SJSA1 (cell line): Measurements from ENCODE around the gene MAPRE2. TPM values are rescaled to one million over a fixed set of nuclear protein-coding genes. Genes with fewer than 3 reads are reported as not detected.
A peak's percentile ranks its signal among the peaks of the same experiment; 100 is the strongest.

Experiments
- DNase-seq, 2 experiments: peaks; one replicate each; pipeline ENCODE4 v3.0.0-alpha.2; 2015 to 2020; ENCODE audit warnings: low spot score in 2 of 2, low read depth in 1 of 2
- H3K27ac ChIP-seq: fragments of 250-450 bp; sonication (Bioruptor Pico); 2 replicates; pipeline ENCODE4 v1.5.1; 2020; ENCODE audit warnings: mild to moderate bottlenecking, moderate library complexity
- H3K27me3 ChIP-seq: fragments of 250-450 bp; sonication (Bioruptor Pico); replicated peaks from 2 replicates; pipeline ENCODE4 v1.5.1; 2020; ENCODE audit warnings: mild to moderate bottlenecking, moderate library complexity
- H3K36me3 ChIP-seq: fragments of 250-450 bp; sonication (Bioruptor Pico); 2 replicates; pipeline ENCODE4 v1.5.1; 2020; ENCODE audit warnings: mild to moderate bottlenecking
- H3K4me1 ChIP-seq: fragments of 250-450 bp; sonication (Bioruptor Pico); replicated peaks from 2 replicates; pipeline ENCODE4 v1.6.1; 2021; ENCODE audit warnings: mild to moderate bottlenecking
- H3K4me3 ChIP-seq: fragments of 250-450 bp; sonication (Bioruptor Pico); 2 replicates; pipeline ENCODE4 v1.5.1; 2020; ENCODE audit warnings: mild to moderate bottlenecking
- H3K9me3 ChIP-seq: fragments of 250-450 bp; sonication (Bioruptor Pico); replicated peaks from 2 replicates; pipeline ENCODE4 v1.5.1; 2020; ENCODE audit warnings: mild to moderate bottlenecking
- total RNA-seq: library from RNA; depleted of rRNA; stranded (reverse); fragments of >200 nt; shearing (Covaris generic); gene quantifications from 2 replicates; pipeline ENCODE4 v1.2.3, GENCODE V29; 2014; rRNA removed

Gene MAPRE2
- total RNA-seq, result 30.1 and 34.4 TPM in 2 replicates

DNA sequence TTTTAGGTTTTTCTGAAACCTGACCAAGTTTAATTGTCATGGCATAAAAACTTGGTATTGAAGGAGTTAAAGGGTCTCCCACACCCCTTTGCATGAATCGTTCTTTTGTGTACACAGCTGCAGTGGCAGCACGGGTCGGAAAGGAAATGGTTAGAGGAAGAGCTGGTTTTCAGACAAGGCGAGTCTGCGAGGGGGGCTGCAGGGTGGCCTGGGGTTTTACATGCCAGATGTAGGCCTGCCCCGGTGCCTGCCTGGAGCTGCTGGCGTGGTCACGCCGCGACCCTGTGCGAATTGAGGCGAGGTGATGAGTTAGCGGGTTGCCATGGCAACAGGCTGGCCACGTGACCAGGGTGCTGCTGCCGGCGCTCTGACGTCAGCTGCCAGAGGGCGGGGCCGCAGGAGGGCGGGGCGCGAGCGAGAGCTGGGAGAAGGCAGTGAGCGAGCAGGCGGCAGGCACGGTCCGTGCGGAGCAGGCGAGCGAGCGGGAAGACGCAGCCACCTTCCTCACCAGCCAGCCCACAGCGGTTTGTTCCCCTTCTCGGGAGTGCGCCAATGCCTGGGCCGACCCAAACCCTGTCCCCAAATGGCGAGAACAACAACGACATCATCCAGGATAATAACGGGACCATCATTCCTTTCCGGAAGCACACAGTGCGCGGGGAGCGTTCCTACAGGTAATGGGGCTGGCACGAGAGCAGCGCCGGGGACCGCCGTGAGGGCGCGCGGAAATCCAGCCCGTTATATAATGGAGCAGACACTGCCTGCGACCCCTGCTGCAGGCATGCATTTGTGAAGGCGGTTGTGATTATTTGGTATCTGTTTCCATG is at the start of gene MAPRE2:
Gene MAPRE2, plus strand, starts transcription at position 426 of the 827 bp plus-strand sequence. Its CDS starts 127 bp downstream, at position 553.
- H3K4me1 ChIP-seq, result peaks cover 29% of the 10 kb centered on the region
- H3K27ac ChIP-seq, result peak within 1 kb of the TSS; percentile 54
- DNase-seq, result peak; percentile 92 to 98
- no peaks in the 10 kb centered on the region for H3K27me3 ChIP-seq
- H3K36me3 ChIP-seq, result no peaks in the 10 kb centered on the region
- H3K9me3 ChIP-seq, result no peaks in the 10 kb centered on the region
- peak within 1 kb of the TSS; percentile 68 for H3K4me3 ChIP-seq

DNA sequence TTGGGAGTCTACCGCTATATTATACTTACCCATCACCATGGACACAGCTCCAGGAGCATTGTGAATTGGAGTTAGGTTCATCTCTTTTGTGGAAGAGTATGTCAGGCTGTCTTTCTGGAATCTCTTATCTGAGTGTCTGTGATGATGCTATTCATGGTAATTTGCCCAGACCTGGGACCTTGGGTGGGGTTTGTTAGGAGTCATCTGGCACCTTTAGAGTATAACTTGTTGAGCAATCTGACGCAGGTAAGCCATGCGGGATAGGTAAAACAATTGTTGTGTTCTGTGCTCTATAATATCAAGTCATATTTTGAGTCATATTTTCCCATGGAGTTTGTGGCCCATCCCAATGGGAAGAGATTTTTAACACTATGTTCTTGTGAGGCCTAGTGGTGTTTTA is 49.7 kb upstream of the MAPRE2 start:
- DNase-seq, result no peak
- no peak overlapping the region for H3K4me3 ChIP-seq
- H3K27ac ChIP-seq, result no peak overlapping the region
- no peaks in the 10 kb centered on the region for H3K4me1 ChIP-seq
- H3K36me3 ChIP-seq, result no peaks in the 10 kb centered on the region
- no peaks in the 10 kb centered on the region for H3K9me3 ChIP-seq
- H3K27me3 ChIP-seq, result no peaks in the 10 kb centered on the region

- Histone ChIP-seq H3K27me3 (no peaks in the 10 kb centered on the region), H3K36me3 (no peaks in the 10 kb centered on the region), H3K4me1 (no peaks in the 10 kb centered on the region), H3K9me3 (no peaks in the 10 kb centered on the region), H3K4me3 (no peak overlapping the region), H3K27ac (no peak overlapping the region)
- no peak for DNase-seq
Observed at GRCh38 chr18:34993289-34993688, 47.9 kb upstream of the MAPRE2 start.

GRCh38 chr18:34995746-34996145 is 45.5 kb upstream of the MAPRE2 start:
- DNase-seq, result no peak
- Histone ChIP-seq H3K36me3 (no peaks in the 10 kb centered on the region), H3K27me3 (no peaks in the 10 kb centered on the region), H3K4me1 (no peaks in the 10 kb centered on the region), H3K9me3 (no peaks in the 10 kb centered on the region), H3K27ac (no peak overlapping the region), H3K4me3 (no peak overlapping the region)

DNA sequence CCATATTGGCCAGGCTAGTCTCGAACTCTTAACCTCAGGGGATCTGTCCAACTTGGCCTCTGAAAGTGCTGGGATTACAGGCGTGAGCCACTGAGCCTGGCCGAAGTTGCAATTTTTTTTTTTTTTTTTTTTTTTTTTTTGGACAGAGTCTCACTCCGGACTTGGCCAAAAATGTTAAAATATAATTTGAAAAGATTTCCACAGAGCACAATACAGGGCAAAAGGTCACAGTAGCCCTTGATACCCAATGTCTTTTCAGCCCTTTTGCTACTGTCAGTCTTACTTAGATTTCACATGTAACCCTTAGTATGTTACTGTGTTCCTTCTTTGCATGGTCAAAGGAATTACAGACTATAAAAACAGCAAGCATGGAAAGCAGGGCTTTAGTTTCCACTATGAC is 42.6 kb upstream of the MAPRE2 start:
- H3K4me1 ChIP-seq, result no peaks in the 10 kb centered on the region
- DNase-seq, result no peak
- H3K4me3 ChIP-seq, result no peak overlapping the region
- H3K27ac ChIP-seq, result no peak overlapping the region
- H3K36me3 ChIP-seq, result no peaks in the 10 kb centered on the region
- H3K9me3 ChIP-seq, result no peaks in the 10 kb centered on the region
- H3K27me3 ChIP-seq, result no peaks in the 10 kb centered on the region

DNA sequence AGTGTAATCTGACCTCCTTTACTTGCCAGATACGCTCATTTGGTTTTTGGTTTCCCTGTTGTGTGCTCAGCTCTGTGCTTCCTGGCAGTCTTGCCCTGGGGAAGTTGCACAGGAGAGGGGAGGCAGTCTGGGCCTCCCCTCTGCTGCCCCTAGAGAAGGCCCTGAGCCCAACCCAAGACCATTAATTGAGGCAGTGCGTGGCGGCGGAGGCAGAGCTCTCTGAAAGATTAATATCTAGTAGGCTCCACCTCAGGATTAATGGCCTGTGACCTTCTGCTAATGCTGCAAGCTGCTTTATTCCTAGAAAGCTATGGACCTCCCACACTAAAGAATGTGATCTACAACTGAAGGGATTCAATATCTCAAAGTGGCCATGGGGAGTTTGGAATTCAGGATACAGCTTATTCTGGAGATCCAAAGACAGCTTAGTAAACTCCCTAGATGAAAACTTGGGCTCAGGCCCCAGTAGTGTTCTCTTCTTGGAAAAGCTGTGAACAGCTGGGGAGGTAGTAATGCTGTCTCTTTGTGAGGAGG is 41.4 kb upstream of the MAPRE2 start:
- H3K4me3 ChIP-seq, result no peak overlapping the region
- H3K27ac ChIP-seq, result no peak overlapping the region
- no peaks in the 10 kb centered on the region for H3K36me3 ChIP-seq
- no peaks in the 10 kb centered on the region for H3K4me1 ChIP-seq
- H3K9me3 ChIP-seq, result no peaks in the 10 kb centered on the region
- DNase-seq, result no peak
- H3K27me3 ChIP-seq, result no peaks in the 10 kb centered on the region

DNA sequence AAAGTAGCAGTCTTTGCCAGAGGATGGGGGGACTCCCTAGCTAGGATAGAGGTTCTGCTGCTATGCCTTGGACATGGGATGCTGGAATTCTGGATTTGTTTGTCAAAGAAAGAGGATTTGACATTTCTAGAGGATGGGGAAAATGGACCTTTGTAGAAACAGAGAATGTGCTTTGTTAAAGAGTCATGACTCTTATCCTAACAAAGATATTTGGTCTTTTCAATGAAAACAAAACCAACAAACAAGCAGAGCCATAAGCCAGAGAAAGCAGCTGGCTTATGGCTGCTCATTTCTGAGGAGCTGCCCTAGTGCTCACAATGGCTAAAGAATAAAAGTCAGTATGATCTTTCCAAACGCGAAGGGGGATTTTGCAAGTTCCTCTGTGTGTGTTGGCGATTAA is 40.8 kb upstream of the MAPRE2 start:
- Histone ChIP-seq H3K27me3 (no peaks in the 10 kb centered on the region), H3K9me3 (no peaks in the 10 kb centered on the region), H3K4me3 (no peak overlapping the region), H3K4me1 (no peaks in the 10 kb centered on the region), H3K36me3 (no peaks in the 10 kb centered on the region), H3K27ac (no peak overlapping the region)
- no peak for DNase-seq

DNA sequence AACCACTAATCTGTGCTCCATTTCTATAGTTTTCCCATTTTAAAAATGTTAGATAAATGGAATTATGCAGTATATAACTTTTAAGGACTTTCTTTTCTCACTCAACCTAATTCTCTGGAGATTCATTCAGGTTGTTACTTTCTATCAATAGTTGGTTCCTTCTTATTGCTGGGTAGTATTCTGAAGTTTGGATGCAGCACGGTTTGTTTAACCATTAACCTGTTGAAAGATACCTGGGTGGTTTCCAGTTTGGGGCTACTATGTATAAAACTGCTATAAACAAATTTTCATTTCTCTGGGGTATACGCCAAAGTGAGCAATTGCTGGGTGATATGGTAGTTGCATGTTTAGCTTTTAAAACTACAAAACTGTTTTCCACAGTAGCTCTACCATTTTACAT is 39.1 kb upstream of the MAPRE2 start:
- Histone ChIP-seq H3K27me3 (no peaks in the 10 kb centered on the region), H3K9me3 (no peaks in the 10 kb centered on the region), H3K36me3 (no peaks in the 10 kb centered on the region), H3K27ac (no peak overlapping the region), H3K4me3 (no peak overlapping the region), H3K4me1 (no peaks in the 10 kb centered on the region)
- no peak for DNase-seq

- H3K27me3 ChIP-seq, result no peaks in the 10 kb centered on the region
- H3K9me3 ChIP-seq, result no peaks in the 10 kb centered on the region
- no peaks in the 10 kb centered on the region for H3K4me1 ChIP-seq
- H3K36me3 ChIP-seq, result no peaks in the 10 kb centered on the region
- H3K4me3 ChIP-seq, result no peak overlapping the region
- H3K27ac ChIP-seq, result no peak overlapping the region
- DNase-seq, result peak in 1 of 2 experiments; percentile 56
Observed at GRCh38 chr18:35005963-35006577, 35.1 kb upstream of the MAPRE2 start.

DNA sequence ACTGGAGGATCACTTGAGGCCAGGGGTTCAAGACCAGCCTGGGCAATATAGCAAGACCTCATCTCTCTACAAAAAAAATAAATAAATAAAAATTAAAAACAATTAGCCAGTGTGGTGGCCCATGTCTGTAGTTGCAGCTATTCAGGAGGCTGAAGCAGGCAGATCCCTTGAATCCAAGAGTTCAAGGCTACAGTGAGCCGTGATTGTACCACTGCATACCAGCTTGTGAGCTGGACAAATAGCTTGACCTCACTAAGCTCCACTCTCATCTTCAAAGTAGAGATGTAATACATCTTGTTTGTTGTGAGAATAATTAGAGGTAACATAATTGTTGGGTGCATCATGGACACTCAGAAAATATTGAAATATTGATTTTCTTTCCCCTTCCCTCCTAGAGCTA is 31.1 kb upstream of the MAPRE2 start:
- Histone ChIP-seq H3K4me1 (no peaks in the 10 kb centered on the region), H3K27me3 (no peaks in the 10 kb centered on the region), H3K4me3 (no peak overlapping the region), H3K36me3 (no peaks in the 10 kb centered on the region), H3K27ac (no peak overlapping the region), H3K9me3 (no peaks in the 10 kb centered on the region; the same call in 1 of the 2 replicates)
- no peak for DNase-seq

GRCh38 chr18:35010993-35011392 is 30.2 kb upstream of the MAPRE2 start:
- no peaks in the 10 kb centered on the region for H3K36me3 ChIP-seq
- H3K27ac ChIP-seq, result no peak overlapping the region
- no peaks in the 10 kb centered on the region for H3K27me3 ChIP-seq
- no peaks in the 10 kb centered on the region for H3K4me1 ChIP-seq
- no peak overlapping the region for H3K4me3 ChIP-seq
- DNase-seq, result no peak
- H3K9me3 ChIP-seq, result no peaks in the 10 kb centered on the region; the same call in 1 of the 2 replicates

DNA sequence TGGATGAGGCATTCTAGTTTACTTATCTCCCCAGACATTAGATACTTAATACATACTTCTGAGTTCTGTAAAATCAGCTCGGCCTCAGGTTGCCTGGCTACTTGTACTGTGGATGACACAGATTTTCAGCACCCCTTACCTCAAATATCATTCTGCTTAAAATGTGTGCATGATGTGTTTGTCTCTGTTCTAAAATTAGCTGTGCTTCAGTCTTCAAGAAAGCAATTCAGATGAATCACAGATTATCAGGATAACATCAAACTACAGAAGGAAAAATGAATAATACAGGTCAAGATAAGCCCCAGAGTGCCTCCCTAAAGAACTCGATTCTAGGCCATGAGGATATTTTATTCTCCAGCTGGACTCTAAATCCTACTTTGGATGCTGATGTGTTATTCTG is 21.3 kb upstream of the MAPRE2 start:
- Histone ChIP-seq H3K4me3 (no peak overlapping the region), H3K4me1 (no peaks in the 10 kb centered on the region), H3K27me3 (peaks cover 19% of the 10 kb centered on the region), H3K36me3 (no peaks in the 10 kb centered on the region), H3K27ac (no peak overlapping the region), H3K9me3 (no peaks in the 10 kb centered on the region; the same call in 1 of the 2 replicates)
- no peak for DNase-seq

DNA sequence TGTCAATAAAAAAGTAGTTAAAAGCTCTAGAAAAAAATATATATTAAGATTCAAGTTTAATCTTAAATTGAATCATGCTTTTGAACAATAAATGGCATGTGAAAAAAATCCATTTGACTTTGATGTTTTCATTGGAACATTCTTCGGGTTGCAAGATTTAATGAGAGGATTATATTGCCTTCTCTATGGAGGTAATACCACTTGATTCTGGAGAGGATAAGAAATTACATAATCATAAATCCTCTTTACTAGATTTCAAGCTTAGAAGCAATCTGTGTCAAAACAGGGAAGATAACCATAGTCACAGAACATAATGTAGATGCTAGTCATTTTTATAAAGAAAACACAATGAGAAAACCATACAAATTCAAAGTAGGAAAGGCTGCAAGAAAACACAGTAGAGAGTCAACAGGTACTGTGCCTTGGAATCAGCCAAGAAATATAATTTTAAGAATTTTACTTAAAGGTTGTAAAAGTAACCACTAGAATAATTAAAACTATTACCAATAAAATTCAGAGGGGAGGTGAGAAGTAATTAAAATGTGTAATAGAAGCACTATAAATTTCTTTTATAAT is 18.7 kb upstream of the MAPRE2 start:
- Histone ChIP-seq H3K4me1 (no peaks in the 10 kb centered on the region), H3K4me3 (no peak overlapping the region), H3K36me3 (no peaks in the 10 kb centered on the region), H3K27ac (no peak overlapping the region), H3K9me3 (no peaks in the 10 kb centered on the region), H3K27me3 (peaks cover 19% of the 10 kb centered on the region)
- DNase-seq, result no peak

GRCh38 chr18:35024196-35024595 is 17.0 kb upstream of the MAPRE2 start:
- Histone ChIP-seq H3K9me3 (no peaks in the 10 kb centered on the region), H3K36me3 (no peaks in the 10 kb centered on the region), H3K27me3 (peaks cover 10% of the 10 kb centered on the region), H3K27ac (no peak overlapping the region), H3K4me1 (peaks cover 6% of the 10 kb centered on the region), H3K4me3 (no peak overlapping the region)
- no peak for DNase-seq
